ENCODE measurements around the gene ABLIM1.

GRCh38 chr10:114483575-114483974, 174.5 kb downstream of the ABLIM1 start:
- TF ChIP-seq CTCF (conservative IDR thresholded peaks at IDR 0.05; ENCODE audit: low read depth, low read length) = no peak
- no peak for TF ChIP-seq EZH2 (IDR thresholded peaks at IDR 0.05; ENCODE audit: borderline replicate concordance, low read depth, low read length, poor library complexity, severe bottlenecking)
